Neural progenitor cell (in vitro differentiated cells): Measurements from ENCODE around the gene ZMYND11.

Experiments
- EZH2 ChIP-seq: fragments of 200-600 bp; sonication (generic); IDR thresholded peaks from 2 replicates; pipeline ENCODE4 v1.6.1; 2017; ENCODE audit warnings: antibody characterized with exemption, mild to moderate bottlenecking, moderate library complexity
- EZH2phosphoT487 ChIP-seq: fragments of 200-600 bp; sonication (generic); IDR thresholded peaks from 2 replicates; pipeline ENCODE4 v1.6.1; 2017; ENCODE audit warnings: antibody characterized with exemption
- TF ChIP-seq, protein P1 (sequence below): fragments of 200-600 bp; sonication (generic); IDR thresholded peaks from 2 replicates; pipeline ENCODE4 v1.5.1; 2017; ENCODE audit warnings: antibody characterized with exemption, mild to moderate bottlenecking

DNA sequence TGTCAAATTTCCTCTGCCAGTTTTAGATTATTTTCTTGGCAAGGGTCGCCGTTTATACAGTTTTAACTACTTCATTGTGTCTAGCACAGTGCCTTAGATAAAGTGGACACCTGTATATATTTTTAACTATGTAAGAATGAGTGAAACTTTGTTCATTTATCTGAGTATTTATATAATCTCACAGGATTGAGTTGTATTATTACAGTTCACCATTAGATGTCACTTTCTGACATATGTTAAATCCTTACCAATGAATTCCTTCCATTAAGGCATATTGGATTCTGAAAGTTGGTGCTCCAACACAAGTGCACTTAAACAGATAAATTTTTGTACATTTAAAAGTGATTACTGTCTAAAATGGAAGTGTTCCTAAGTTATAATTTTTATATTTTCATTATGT is 43.0 kb downstream of the ZMYND11 start:
- TF ChIP-seq, protein P1, sequence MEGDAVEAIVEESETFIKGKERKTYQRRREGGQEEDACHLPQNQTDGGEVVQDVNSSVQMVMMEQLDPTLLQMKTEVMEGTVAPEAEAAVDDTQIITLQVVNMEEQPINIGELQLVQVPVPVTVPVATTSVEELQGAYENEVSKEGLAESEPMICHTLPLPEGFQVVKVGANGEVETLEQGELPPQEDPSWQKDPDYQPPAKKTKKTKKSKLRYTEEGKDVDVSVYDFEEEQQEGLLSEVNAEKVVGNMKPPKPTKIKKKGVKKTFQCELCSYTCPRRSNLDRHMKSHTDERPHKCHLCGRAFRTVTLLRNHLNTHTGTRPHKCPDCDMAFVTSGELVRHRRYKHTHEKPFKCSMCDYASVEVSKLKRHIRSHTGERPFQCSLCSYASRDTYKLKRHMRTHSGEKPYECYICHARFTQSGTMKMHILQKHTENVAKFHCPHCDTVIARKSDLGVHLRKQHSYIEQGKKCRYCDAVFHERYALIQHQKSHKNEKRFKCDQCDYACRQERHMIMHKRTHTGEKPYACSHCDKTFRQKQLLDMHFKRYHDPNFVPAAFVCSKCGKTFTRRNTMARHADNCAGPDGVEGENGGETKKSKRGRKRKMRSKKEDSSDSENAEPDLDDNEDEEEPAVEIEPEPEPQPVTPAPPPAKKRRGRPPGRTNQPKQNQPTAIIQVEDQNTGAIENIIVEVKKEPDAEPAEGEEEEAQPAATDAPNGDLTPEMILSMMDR = peak; percentile 35
- TF ChIP-seq EZH2 (no peak), EZH2phosphoT487 (no peak)
